GM21515 (cell line): ENCODE results near the gene DNAJB6.
A peak's percentile ranks its signal among the peaks of the same experiment; 100 is the strongest.

Source experiments
- ATAC-seq: cut with Tn5 transposase; IDR thresholded peaks from one replicate; pipeline ENCODE4 v1.9.1; 2021; ENCODE audit not compliant: unreplicated experiment

The DNAJB6 gene

GRCh38 chr7:157336383-157337315, at the start of gene DNAJB6:
TSS of gene DNAJB6 (plus strand) at chr7:157337004. CDS start at chr7:157358573, 21,569 bp downstream.
- ATAC-seq: peak; percentile 71

GRCh38 chr7:157291404-157292080, 45.3 kb upstream of the DNAJB6 start:
- no peak for ATAC-seq

- no peak for ATAC-seq
Measured at GRCh38 chr7:157292258-157292657, 44.5 kb upstream of the DNAJB6 start.

DNA sequence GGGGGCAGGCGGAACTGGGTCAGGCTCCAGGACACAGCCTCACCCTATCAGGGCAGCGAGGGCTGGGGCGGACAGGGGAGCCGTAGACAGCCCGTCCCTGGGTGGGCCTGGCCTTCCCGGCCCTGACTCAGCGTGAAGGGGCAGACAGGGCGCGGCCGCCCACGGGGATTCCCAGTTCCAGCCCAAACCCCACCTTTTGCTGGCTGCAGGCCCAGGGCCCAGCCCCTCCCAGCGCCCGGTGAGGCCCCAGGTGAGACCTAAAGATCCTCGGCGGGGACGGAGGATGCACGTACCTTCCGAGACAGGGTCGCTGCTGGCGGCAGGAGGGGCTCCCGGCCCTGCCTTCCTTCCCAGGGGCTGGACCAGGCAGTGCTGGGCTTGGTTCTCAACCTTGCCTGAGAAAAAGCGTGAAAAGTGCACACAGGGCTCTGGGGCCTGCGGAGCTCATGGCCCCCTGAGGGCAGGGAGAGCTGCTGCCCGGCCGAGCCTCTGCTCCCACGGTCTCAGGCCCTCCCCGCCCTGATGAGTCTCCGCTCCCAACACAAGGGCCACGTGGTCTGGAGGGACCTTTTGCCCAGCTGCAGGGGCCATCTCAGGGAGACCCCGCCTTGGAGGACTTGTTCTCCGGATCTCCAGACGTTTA, 43.9 kb upstream of the DNAJB6 start:
- no peak for ATAC-seq

GRCh38 chr7:157293413-157293788, 43.4 kb upstream of the DNAJB6 start:
- no peak for ATAC-seq

- no peak for ATAC-seq
Measured at GRCh38 chr7:157294773-157295172, 42.0 kb upstream of the DNAJB6 start.

- ATAC-seq: no peak
Measured at GRCh38 chr7:157295338-157295737, 41.5 kb upstream of the DNAJB6 start.

DNA sequence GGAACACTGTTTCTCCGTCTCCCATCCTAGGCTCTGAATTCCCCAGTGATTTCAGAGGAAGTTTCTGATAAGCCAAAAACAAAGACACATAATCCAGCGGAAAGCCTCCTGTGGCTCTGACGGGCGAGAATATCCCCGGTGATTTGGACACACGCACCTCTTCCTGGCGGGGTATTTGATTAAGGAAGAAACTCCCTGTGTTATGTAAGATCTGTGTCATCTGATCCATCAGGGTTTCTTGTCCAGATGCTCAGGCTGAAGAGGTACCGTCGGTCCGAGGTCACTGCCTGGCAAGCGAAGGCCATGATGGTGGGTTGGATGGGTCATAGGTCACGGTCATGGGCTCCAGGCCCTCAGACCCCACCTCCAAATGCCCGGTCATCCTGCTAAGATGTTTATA, 39.6 kb upstream of the DNAJB6 start:
- no peak for ATAC-seq

- ATAC-seq: no peak
Measured at GRCh38 chr7:157299317-157299612, 37.5 kb upstream of the DNAJB6 start.

- ATAC-seq: no peak
Measured at GRCh38 chr7:157299613-157300368, 37.0 kb upstream of the DNAJB6 start.

- no peak for ATAC-seq
Measured at GRCh38 chr7:157300369-157300825, 36.4 kb upstream of the DNAJB6 start.

- peak; percentile 14 for ATAC-seq
Measured at GRCh38 chr7:157301610-157302120, 35.1 kb upstream of the DNAJB6 start.

DNA sequence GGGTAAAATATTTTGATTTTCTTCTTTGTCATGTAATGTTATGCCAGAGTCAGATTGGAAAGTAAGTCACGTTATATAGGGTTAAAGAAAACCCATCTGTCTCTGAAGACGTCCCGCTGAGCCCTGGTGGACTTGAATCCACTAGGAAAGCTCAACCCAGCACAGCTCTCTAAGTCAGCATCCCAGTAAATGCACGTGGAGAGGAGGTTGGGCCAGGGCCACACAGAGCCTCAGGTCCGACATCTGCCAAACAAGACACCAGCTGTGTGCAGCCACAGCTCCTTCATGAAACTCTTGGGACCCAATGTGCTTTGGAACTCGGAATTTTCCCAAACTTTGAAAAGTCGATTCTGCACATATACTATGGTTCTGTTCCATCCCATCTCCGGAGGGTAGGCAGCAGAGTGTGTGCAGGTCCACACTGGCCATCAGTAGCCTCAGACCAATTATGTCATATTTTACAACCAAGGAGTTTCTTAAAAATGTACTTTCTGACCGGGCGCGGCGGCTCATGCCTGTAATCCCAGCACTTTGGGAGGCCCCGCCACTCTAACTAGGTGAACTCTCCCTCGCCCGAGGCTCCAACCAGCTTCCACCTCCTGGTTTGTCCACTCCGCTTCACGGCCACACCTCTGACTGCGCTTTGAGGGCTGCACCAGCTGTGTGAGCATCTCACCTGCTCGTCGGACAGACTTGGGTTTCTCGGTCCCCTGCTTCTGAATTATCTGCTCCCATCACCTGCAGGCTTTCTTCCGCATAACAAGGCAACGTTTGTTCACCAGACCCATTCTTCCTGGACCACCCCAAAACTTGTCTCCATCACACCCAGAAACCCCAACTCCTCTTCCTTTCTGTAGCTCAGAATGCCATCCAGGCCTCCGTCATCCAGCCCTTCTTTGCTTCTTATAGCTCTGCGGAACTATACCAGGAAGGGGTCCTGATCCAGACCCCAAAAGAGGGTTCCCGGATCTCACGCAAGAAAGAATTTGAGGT, 29.7 kb upstream of the DNAJB6 start:
- ATAC-seq: no peak

DNA sequence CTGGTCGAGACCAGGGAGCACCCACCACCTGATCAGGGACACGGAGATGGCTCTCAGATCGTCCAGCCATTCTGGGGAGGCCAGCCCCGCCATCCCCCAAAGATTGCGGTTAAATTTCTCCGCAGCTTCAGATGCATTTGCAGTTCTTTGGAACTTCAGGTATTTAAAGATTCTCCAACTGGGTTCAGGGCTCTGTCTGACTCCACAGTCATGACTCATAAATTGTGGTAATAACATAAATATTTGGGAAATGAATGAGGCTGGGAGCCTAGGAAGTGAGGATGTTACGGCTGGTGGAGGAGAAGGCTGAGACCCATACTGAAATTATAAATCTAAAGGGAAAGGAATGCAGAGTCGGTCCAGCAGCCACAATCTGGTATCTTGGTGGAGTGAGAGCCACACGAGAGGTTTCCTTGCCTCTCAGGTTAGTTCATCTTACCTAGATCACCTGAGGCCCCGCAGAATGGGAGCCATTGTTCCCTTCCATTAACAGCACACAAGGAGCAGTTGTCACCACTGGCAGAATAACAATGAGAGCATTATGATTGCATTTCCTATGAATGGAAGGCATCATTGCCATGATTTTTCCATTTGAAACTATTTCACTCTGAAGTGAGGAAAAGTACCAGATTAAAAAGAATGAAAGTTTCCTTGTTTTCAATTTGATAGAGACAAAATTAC, 26.7 kb upstream of the DNAJB6 start:
- ATAC-seq: no peak

DNA sequence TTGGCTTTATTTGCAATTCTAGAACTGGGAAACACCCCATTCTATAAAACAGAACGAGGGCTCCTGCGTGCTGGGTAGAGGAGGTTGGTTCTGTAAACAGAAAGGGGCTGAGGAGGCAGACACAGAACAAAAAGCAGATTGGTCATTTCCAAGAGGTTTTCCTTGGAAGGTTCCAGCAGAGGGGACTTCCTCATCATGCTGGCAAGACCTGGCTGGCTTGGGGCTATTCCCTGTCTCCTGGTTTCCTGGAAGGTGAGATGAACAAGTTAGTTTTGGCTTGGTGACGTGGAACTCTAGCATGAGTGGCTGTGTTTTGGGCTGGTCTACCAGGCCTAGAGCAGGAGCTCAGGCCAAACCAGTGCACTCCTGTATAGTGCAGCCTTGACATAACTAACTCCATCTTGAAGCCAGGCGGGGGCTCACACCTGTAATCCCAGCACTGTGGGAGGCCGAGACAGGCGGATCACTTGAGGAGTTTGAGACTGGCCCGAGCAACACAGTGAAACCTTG, 26.1 kb upstream of the DNAJB6 start:
- no peak for ATAC-seq

DNA sequence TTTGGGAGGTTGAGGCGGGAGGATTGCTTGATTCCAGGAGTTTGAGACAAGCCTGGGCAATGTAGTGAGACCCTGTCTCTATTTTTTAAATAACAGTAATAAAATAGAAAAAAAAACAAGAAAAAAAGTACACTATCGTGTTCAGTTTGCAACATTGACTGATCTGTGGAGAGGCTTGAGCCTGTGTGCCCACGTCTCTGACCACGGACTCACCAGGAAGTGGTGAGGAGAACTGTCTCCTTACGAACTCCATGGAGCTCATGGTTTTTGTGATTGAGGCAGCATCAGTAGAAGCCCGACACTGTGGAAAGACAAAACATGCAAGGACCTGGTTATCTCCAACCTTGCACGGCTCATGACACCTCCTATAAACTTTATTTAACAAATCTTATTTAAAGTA, 23.9 kb upstream of the DNAJB6 start:
- no peak for ATAC-seq

- ATAC-seq: no peak
Measured at GRCh38 chr7:157313645-157314044, 23.2 kb upstream of the DNAJB6 start.

GRCh38 chr7:157318015-157318706, 18.6 kb upstream of the DNAJB6 start:
- ATAC-seq: peak; percentile 71
